Lung (tissue), 12 donors: ENCODE data around the gene DLGAP4. TPM values are rescaled to one million over a fixed set of nuclear protein-coding genes. Genes with fewer than 3 reads are reported as not detected.

Experiments used
- ATAC-seq: fragments of 200-7000 bp; cut with Tn5 transposase; one replicate; pipeline ENCODE4 v1.9.1; 2020; ENCODE audit warnings: moderate number of reproducible peaks; ENCODE audit not compliant: insufficient read depth, low FRiP score
- DNase-seq, 3 donors: peaks; one replicate each; pipeline ENCODE4 v3.0.0-alpha.2; 2013 to 2017
- H3K27ac ChIP-seq, 2 donors: one replicate each; pipeline ENCODE4 v1.5.1; 2013; ENCODE audit warnings: mild to moderate bottlenecking in 2 of 2, moderate library complexity in 2 of 2, control low read depth in 1 of 2, inconsistent platforms in 1 of 2, low read depth in 1 of 2, low read length in 1 of 2
- H3K27me3 ChIP-seq, 3 donors: one replicate each; pipeline ENCODE4 v1.5.1; 2013; ENCODE audit warnings: low read length in 2 of 3; ENCODE audit not compliant: control insufficient read depth in 3 of 3, insufficient read depth in 3 of 3
- H3K36me3 ChIP-seq, 4 donors: one replicate each; pipeline ENCODE4 v1.5.1; 2013; ENCODE audit warnings: low read length in 4 of 4, mild to moderate bottlenecking in 1 of 4, moderate library complexity in 1 of 4; ENCODE audit not compliant: control insufficient read depth in 4 of 4, insufficient read depth in 4 of 4
- H3K4me1 ChIP-seq, 5 donors: one replicate each; pipeline ENCODE4 v1.5.1; 2013; ENCODE audit warnings: low read length in 5 of 5, mild to moderate bottlenecking in 2 of 5, moderate library complexity in 1 of 5; ENCODE audit not compliant: control insufficient read depth in 5 of 5, insufficient read depth in 5 of 5
- H3K4me3 ChIP-seq: one replicate; pipeline ENCODE4 v1.5.1; 2013; ENCODE audit warnings: mild to moderate bottlenecking, control low read depth, moderate library complexity
- H3K9ac ChIP-seq, 2 donors: one replicate each; pipeline ENCODE4 v1.5.1; 2013; ENCODE audit warnings: low read length in 2 of 2, control low read depth in 1 of 2; ENCODE audit not compliant: insufficient read depth in 1 of 2
- H3K9me3 ChIP-seq, 4 donors: one replicate each; pipeline ENCODE4 v1.5.1; 2013; ENCODE audit warnings: low read length in 3 of 4, mild to moderate bottlenecking in 1 of 4, moderate library complexity in 1 of 4; ENCODE audit not compliant: control insufficient read depth in 4 of 4, insufficient read depth in 3 of 4
- WGBS, 2 donors: extraction: QIAGEN DNeasy Blood & Tissue Kit; methylation state at CpG; one replicate each; pipeline ENCODE4 v1.1.7; 2013; 5-methylcytosine and 5-hydroxymethylcytosine counted together
- polyA plus RNA-seq, 2 donors: library from polyadenylated mRNA; stranded (reverse); fragments of 200-250 nt; gene quantifications; one replicate each; pipeline ENCODE4 v1.2.1, GENCODE V29; 2013
- total RNA-seq, 2 donors: library from RNA; depleted of rRNA in 1 of 2; stranded (reverse); fragments of >200 nt in 1 of 2; gene quantifications; one replicate each; pipeline ENCODE4 v1.2.1, GENCODE V29; 2014 to 2021
- TF ChIP-seq, protein P1 (sequence below): IDR thresholded peaks from 2 replicates; pipeline ENCODE4 v1.5.1; 2012; ENCODE audit warnings: mild to moderate bottlenecking; ENCODE audit errors: control extremely low read depth, extremely low read depth
- donor health status: control.
- donor health status: control.
- donor health status: Bipolar disorder and iron deficiency.
- donor health status: healthy.
- donor health status: DM: yes; HTN: yes; CAD: no.

DLGAP4 gene
- total and polyA plus RNA-seq, 4 donors = 34.6 to 67.6 (median 35.8) TPM

DNA sequence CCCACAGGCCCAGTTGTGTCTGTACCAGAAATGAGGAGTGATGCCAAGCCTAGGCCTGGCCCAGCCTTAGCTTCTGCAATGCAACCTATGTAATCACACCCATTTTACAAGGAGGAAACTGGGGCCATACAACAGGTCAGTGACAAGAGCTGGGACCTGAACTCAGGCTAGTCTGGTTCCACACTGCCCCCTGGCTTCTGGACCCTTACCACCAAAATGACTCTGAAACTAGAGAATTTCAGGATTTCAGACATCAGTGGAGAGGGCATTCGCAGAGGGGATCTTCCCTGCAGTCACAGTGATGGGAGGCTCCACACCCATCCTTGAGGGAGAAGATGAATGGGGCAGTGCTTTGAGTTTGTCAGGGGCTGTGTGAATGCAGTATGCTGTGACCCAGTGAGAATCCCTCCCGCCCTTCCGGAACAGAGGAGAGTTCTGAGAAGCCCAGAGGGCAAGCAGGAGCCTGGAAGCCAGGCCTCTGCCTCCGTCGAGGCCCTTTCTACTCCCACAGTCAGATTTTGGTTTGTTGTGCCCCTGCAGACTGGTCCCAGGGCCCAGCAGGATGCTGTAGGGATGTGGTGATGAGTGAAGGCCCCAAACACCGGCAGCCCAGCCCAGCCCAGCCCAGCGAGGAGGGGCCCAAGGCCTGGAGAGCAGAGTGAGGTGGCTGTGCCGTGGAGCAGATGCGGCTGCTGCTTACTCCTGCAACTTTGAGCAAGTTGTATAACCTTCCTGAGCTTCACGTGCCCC, 187.1 kb downstream of the DLGAP4 start:
- 78 to 81% methylated on average over 10 of the region's 10 CpGs for WGBS, 2 donors
- Histone ChIP-seq H3K36me3 (peaks cover 0 to 24% (median 18%) of the 10 kb centered on the region in 4 donors), H3K4me3 (no peak overlapping the region), H3K9me3 (no peaks in the 10 kb centered on the region), H3K27me3 (no peaks in the 10 kb centered on the region), H3K4me1 (peaks cover 0 to 22% (median 8%) of the 10 kb centered on the region in 5 donors), H3K27ac (peak overlapping the region in 1 of 2 donors; percentile 85), H3K9ac (no peak overlapping the region)
- TF ChIP-seq, protein P1, sequence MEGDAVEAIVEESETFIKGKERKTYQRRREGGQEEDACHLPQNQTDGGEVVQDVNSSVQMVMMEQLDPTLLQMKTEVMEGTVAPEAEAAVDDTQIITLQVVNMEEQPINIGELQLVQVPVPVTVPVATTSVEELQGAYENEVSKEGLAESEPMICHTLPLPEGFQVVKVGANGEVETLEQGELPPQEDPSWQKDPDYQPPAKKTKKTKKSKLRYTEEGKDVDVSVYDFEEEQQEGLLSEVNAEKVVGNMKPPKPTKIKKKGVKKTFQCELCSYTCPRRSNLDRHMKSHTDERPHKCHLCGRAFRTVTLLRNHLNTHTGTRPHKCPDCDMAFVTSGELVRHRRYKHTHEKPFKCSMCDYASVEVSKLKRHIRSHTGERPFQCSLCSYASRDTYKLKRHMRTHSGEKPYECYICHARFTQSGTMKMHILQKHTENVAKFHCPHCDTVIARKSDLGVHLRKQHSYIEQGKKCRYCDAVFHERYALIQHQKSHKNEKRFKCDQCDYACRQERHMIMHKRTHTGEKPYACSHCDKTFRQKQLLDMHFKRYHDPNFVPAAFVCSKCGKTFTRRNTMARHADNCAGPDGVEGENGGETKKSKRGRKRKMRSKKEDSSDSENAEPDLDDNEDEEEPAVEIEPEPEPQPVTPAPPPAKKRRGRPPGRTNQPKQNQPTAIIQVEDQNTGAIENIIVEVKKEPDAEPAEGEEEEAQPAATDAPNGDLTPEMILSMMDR = no peak
- DNase-seq (peak in 1 of 3 donors; percentile 24), ATAC-seq (no peak)

DNA sequence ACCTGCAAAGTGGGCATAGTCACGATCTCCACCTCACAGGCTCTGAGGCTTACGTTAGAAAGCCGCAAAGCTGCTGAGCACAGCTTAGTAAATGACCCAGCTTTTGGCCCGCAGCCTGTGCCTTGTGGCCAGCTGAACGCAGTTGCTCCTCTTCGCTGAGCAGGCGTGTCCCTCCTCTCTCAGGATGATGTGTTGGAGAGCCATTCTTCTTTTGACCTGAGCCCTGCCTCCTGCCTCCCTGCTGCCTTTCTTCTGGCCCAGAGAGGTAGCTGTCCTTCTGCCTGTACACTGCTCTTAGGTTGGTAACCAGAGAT, 187.6 kb downstream of the DLGAP4 start:
- peak in 1 of 3 donors; percentile 39 for DNase-seq
- TF ChIP-seq, protein P1 = no peak
- peaks cover 0 to 27% (median 23%) of the 10 kb centered on the region in 4 donors for H3K36me3 ChIP-seq
- no peak for ATAC-seq
- H3K9ac ChIP-seq = no peak overlapping the region
- no peak overlapping the region for H3K4me3 ChIP-seq
- no peaks in the 10 kb centered on the region for H3K27me3 ChIP-seq
- peaks cover 0 to 22% (median 8%) of the 10 kb centered on the region in 5 donors for H3K4me1 ChIP-seq
- no peaks in the 10 kb centered on the region for H3K9me3 ChIP-seq
- WGBS, 2 donors = 63 to 86% methylated on average over 7 of the region's 7 CpGs
- H3K27ac ChIP-seq = peak overlapping the region in 1 of 2 donors; percentile 42

GRCh38 chr20:36496707-36497669, 190.8 kb downstream of the DLGAP4 start:
- H3K36me3 ChIP-seq = peaks cover 6 to 50% (median 38%) of the 10 kb centered on the region in 4 donors
- 92 to 95% methylated on average over 33 of the region's 33 CpGs for WGBS, 2 donors
- ATAC-seq (no peak), DNase-seq (no peak)
- H3K4me1 ChIP-seq = peaks cover 0 to 9% (median 4%) of the 10 kb centered on the region in 5 donors
- no peaks in the 10 kb centered on the region for H3K9me3 ChIP-seq
- H3K27me3 ChIP-seq = no peaks in the 10 kb centered on the region
- TF ChIP-seq, protein P1 = no peak
- no peak overlapping the region for H3K4me3 ChIP-seq
- H3K9ac ChIP-seq = no peak overlapping the region
- peak overlapping the region in 1 of 2 donors; percentile 18 for H3K27ac ChIP-seq
